GM19043 (cell line): ENCODE results near the gene DUSP1.

ENCODE experiments used
- ATAC-seq: cut with Tn5 transposase; IDR thresholded peaks from one replicate; pipeline ENCODE4 v1.9.1; 2021; ENCODE audit warnings: low read depth; ENCODE audit not compliant: unreplicated experiment

DUSP1 gene

DNA sequence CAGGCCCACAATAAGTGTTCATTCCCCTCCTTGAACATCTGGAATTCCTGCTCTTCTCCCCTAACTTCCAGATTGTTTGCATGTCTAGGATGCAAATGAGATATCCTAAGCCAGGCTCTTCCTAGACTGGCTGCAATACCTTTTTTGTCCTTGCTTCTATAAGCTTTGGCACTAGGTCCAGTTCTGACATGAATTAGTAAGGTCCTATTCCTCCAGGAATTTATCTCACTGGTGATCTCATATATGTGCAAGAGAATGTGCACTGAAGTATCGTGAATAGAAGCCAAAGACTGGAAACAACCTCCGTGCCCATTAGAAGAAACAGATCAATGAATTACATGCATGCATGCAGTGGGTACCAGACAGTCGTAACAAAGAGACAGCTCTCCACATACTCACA lies 25.2 kb downstream of the DUSP1 start:
- no peak for ATAC-seq

DNA sequence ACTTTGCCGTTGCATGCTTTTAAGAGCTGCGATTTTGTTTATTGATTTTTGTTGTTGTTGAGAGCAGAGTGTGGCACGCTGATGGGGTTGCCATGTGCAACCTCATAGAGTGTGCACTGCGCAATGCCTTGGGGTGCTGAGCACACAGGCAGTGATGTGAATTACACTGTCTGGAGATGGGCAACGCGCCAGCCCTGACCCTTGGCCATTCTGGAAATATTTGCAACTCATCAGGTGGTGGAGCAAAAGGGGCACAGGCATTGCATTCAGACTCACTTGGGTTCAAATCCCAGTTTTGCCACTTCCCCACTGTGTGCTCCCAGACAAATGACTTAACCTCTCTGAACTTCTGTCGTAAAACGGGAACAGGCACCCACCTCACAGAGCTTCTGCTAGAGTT lies 25.6 kb downstream of the DUSP1 start:
- ATAC-seq, result no peak

DNA sequence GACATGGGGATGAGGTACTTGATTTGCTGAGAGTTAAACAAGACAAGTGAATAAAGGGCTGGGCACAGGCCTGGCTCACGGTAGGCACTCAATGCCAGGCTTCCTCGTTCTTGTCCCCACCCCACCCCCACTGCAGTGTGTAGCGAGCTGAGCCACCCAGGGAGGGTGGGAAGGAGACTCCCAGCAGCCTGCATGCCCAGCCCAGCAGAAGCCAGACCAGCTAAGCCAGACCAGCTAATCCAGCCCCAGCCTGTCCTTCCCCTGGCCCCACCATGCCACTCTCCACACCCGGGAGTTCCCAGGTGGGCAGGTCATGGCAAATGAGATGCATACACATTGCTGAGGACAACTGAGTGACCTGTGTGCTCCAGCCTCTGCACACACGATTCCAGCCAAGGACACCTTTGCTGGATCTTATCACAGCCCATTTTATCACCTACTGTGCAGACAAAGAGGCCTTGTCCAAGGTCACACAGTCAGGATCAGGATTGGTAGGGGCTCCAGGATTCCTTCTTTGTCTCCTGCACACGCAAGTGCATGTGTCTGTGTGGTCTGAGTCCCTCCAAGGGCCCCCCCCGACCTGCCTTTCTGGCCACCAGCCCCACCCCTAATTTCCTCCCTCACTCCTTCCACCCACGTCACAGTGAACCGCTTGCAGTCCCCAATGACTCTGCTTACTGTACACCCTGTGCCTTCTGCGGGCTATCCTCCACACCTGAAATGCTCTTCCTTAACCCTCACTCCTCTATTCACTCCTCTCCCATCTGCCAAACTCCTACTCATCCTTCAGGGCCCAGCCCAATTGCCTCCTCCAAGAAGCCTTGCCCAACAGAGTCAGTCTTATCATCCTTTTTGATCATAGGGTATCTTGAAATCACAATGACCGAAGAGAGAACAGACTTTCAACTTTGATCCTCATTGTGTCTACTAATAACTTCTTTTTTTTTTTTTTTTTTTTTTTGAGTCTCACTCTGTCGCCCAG lies 26.6 kb downstream of the DUSP1 start:
- ATAC-seq, result no peak

DNA sequence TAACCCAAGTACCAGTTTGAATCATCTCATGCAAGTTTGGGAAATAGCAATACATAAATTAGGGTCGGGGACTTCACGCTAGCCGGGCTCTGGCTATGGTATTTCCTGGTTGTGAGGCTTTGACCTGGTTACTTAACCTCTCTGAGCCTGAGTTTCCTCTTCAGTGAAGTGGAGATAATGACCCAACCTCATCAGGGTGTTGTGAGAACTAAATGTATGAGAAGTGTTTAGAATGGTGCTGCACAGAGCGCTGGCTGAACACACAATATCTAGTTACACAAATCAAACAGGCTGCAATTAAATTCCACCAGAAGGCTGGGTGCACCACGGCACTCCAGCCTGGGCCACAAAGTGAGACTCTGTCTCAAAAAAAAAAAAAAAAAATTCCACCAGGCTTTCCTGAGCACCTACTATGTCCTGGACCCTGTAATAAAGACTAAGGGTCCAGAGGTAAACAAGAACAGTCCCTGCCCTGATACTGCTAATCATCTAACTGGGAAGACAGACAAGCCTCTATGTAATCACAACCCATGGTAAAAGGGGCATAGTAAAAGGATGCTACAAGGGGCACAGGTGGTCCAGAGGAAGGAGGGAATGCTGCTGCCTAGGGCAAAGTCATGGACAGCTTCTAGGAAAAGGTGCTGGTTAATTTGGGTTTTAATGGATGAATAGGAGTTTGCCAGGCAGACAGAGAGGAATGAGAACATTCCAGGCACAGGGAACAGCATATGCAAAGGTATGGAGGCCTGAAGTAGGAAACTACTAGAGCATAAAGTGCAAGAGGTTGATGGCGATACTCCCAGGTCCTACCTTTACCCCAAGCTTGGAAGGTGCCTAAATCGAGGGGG lies 27.7 kb downstream of the DUSP1 start:
- no peak for ATAC-seq

DNA sequence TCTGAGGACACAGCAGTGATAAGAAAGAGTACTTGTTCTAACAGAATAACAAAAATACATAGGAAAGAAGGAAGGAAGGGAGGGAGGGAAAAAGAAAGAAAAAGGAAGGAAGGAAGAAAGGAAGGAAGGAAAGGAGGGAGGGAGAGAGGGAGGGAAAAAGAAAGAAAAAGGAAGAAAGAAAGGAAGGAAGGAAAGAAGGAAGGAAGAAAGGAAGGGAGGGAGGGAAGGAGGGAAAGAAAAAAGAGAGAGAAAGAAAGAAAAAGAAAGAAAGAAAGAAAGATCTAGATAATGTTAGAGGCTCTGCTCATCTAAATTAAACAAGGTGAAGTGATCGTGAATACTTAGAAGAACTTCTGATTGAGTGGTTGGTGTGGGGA lies 29.8 kb downstream of the DUSP1 start:
- no peak for ATAC-seq

DNA sequence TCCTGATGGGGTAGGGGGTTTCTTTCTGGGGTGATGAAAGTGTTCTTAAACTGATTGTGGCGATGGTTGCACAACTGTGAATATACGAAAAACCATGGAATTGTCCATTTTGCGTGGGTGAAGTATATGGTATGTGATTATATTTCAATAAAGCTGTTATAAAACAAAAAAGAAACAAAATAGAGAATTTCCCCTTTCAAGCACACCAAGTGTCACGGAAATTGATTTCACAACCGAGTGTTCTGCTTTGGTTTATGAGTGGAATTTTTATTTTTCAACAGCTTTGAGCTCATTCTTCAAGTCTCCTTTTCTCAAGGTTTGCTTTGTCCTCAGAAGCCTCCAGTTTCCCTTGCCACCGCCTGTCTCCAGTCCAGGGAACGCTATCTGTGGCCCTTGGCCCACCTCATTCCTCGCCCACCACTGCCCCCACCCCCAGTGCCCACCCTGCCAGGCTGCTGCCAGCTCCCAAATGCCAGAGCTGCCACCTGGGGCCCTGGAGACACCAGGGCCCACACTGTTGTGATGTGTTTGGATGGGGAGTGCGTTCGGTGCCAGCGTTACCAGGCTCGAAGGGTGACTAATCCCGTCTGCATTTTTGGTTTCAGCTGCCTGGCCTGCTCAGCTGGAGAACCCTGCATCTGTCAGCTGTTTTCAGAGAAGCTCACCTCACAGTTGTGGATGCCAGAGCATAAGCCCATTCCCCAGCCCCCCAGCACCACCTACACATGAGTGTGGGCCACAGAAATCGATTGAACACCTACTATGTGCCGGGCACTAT lies 30.4 kb downstream of the DUSP1 start:
- no peak for ATAC-seq

DNA sequence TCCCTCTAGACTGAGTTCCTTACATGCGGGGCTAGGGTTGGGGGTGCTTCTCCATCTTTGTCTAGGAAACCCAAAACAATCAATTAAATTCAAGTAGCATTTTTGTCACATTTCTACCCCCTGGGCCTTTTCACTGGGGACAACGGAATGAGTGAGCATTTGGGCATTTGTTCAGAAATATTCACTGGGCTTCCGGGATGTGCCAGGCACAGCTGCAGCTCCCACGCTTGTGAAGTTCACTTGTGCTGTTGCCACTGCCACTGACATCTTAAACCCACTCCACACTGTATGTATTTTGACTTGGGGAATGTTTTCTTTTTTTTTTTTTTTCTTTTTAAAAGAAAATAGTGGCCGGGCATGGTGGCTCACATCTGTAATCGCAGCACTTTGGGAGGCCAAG lies 31.6 kb downstream of the DUSP1 start:
- ATAC-seq, result no peak

DNA sequence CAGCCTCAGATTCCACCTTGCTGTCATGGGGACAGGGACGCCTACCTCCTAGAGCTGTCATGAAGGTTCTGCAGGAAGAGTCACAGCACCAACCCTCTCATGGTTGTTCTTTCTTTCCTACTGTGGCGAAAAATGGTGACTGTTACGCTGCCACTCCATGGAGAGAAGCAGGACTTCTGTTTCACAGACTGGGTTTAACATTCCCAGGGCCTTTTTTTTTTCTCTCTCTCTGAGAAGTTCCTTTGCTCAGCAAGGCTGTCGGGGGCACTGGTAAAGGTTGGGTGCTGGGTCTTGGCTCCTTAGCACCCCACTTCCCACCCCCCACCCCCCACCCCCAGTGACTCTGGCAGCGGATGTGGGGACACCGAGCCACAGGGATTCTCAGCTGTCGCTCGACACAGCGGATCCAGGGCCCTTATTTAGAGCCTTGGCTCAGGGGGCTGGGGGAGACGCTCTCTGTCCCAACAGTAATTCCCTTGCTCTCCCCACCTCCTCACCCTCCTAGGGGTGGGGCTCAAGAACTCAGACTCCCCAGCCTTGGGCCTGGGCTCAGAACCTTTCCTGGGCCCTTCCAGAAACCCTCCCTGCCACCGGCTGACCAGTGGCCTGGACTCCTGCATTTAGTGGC lies 34.4 kb downstream of the DUSP1 start:
- ATAC-seq, result no peak

DNA sequence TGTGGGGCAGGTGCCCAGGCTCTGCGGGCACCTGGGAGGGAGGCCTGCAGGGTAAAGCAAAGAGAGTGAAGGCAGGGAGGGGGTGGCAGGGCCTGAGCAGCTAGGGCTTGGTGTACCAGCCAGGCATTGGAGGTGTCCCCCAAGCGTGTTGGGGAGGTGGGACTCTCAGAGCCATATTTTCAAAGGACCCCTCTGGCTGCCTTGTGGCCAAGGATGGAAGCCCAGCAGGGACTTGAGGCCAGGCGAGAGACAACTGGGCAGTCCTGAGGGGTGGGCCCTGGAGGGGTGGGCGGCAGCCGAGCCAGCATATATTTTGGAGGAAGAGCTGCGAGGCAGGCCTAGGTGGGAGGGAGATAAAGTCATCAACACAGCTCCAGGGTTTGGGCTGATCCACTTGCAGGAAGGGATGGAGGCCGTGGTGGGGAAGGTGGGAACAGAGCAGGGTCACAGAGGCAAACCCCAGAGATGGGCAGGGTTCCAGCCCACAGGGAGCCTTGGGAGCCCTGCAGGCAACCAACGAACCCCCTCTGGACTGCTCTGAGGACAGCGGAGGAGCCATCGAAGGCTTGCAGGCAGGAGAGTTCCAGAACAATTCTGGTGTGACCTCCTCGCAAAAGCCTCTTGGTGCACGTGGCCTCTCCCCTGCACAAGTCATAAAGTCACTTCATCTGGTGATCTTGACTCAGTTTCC lies 35.7 kb downstream of the DUSP1 start:
- ATAC-seq, result no peak

DNA sequence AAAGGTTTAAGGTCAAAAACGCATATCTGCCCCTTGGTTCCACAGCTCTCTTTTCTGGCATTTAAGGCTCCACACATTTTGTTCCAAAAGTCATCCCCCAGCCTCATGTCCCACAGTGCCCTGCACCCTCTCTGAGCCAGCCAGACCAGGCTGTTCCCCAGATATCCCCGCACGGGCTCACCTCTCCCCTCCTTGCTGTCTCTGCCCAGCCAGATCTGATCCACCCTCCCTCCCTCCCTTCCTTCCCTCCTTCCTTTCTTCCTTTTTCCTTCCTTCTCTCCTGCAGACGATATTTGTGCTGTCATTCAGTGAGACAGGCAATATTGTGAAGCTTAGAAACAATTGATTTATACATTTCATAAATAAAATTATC lies 37.0 kb downstream of the DUSP1 start:
- no peak for ATAC-seq

DNA sequence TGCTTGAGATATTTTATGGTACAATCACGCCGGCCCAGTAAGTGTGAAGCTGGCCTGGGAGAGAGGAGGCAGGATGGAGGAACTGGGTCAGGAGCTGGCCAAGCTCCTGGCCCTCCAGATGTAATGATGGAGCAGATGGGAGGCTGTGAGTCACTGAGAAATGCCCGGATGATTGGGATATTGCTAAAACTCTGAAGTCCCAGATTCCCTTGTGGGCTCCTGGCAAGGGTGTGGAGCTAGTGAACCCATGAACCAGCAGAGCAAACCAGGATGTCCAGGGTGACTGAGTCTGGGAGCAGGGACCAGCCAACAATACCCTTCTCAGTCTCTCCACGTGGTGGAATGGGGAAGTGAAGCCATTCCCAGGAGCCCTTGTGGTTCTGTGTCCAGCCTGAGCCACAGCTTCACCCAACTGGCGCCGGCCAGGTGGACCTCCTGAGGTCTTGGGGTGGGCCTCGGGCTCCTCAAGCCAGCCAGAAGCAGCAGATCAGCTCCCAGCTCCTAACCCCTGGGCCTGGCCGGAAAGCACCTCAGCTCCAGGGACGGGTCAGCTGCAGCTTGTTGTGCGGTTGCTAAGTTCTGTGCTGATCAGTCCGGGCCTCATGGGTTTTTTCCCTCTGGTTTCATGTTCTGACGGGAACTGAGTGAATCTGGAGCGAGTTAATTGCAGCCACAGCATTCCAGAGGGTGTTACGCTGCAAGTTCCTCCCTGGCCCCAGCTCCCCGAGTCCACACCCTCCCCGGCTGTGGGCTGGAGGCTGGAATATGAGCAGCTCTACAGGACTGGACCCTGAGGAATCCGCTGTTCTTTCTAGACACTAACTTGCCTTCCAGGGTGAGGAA lies 37.6 kb downstream of the DUSP1 start:
- ATAC-seq, result no peak

DNA sequence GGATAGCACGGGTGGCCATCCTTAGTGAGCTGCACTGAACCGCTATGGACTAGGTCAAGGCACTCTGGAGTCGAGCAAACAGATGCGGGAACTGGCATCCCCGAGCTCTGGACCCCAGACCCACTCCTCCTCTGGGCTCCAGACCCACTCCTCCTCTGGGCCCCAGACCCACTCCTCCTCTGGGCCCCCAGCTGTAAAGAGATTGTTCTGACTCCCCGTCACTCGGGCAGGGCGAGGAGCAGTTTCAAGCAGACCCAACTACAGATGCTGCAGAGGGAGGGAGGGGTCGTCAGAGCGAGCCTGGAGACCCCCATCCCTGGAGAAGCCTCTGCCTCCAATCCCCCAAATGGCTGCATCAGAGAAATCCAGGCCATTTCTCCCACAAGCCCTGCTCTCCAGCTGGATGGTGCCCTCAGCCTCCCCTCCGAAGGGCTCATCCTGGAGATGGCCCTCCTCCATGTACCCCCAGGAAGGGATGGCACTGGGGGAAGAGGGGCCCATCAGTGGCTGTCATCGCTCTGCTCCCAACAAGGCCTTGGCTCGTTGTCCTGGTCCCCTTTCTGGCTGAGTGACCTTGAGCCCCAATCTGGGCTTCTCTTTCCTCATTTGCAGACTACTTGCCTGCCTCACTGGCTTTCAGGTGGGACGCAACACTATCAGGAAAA lies 38.7 kb downstream of the DUSP1 start:
- no peak for ATAC-seq

DNA sequence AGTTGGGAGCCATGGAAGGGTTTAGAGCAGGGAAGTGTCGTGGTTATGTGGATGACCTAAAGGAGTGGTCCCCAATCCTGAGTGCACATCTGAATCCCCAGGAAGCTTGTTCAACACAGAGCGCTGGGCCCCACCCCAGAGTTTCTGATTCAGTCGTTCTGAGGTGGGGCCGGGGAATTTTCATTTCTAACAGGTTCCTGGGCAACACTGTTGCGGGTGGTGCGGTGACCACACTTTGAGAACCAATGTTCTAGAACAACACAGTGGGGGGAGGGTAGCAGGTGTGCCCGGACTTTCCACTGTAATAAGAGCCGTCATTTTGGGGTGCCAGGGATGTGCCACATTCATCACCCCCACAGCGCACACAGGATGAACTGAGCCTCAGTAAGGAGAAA lies 39.3 kb downstream of the DUSP1 start:
- no peak for ATAC-seq

DNA sequence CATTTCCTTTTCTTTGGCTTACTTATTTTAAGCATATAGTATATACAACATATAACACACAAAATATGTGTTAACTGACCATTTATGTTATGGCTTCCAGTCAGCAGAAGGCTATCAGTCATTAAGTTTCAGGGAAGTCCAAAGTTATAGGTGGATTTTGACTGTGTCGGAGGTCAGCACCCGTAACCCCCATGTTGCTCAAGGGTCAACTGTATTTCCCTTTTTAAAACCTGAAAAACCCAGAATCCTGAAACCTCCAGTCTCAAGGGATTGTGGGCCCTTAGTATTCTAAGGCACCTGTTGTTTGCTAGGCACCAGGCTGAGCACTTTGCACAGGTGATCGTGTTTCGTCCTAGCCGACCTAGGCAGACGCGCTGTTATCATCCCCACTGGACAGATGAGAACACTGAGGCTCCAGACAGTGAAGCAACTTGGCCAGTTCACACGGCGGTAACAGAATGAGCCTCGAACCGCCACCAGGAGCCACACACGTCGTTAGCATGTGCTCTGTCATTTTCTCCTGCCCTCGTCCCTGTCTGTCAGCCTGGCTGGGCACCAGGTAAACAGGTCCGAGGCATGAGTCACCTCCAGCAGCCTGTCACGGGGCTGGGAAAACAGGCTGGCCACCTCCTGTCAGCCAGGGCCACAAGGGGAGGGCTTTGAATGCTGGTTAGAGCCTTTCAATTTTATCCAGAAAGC lies 39.9 kb downstream of the DUSP1 start:
- no peak for ATAC-seq

DNA sequence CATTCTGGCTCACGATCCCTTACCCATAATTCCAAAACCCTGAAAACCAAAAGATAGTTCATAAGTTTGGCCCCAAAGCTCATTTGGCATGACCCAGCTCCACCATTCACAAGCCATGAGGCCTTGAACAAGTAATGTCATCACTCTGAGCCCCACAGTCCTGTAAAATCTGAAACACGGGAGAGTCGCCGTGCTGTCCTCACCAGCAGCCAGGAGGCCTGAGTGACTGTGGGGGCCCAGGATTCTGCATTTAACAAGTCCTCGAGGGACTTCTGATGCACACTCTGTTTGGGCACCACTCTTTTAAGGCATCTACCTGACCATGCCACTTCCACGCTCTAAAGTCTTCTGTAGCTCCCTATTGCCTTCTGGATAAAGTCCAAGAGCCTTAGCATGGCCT lies 40.8 kb downstream of the DUSP1 start:
- ATAC-seq, result no peak

DNA sequence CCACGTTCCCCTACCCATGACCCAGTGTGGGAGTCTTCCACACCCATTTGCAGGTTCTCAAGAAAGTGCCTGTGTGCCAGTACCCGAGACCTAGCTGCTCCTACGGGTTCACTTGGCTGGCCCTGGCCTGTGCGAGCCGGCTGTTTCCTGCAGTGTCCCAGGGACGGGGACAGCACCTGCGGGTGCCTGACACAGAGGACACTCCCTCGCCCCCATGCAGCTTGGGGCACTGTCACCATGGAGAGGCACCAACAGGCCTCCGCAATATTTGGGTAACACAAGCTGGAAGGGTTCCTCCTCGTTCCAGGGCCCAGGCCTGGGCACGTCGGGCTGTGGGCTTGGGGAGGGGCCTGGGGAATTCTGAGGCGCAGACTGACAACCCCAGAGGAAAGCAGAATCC lies 41.4 kb downstream of the DUSP1 start:
- ATAC-seq, result no peak

DNA sequence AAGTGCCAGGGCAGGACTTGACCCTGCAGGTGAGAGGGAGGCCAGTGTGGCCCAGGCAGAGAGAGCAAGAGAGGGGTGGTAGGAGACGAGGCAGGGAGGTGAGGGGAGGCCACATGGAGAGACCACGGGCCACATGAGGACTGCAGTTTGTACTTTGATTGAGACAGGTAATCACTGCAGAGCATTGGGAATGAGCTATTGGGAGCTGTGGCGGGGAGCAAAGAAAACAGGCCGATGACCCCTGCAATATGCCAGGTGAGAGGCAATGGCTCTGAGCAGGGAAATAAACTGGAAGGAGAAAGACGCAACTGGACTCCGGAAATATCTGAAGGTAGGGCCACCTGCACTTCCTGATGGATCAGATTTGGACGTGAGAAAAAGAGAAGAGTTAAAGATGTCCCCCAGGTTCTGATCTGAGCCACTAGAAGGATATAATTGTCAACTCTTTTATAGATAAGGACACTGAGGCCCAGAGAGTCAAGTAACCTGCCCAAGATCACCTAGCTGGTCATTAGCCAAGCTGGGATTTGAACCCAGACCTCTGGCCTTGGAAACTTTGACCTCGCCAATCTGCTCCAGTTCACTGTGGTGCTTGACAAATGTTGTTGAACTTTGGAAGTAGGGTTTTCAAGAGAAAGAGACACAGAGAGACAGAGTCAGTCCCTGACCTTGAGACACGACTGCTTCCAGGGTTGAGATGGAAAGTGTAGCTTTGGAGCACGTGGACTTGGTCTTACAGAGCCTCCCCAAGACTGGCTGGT lies 42.3 kb downstream of the DUSP1 start:
- ATAC-seq, result no peak
